ENCODE measurements around the gene TRIM17.

- TF ChIP-seq POLR2A (IDR thresholded peaks at IDR 0.05; ENCODE audit: low read length) (no peak), GATA1 (IDR thresholded peaks at IDR 0.05; ENCODE audit: low read depth, low read length) (no peak)
Measured at GRCh38 chr1:228371741-228372182, 44.9 kb downstream of the TRIM17 start.
